ENCODE results near the gene MYO7A.

The MYO7A gene

DNA sequence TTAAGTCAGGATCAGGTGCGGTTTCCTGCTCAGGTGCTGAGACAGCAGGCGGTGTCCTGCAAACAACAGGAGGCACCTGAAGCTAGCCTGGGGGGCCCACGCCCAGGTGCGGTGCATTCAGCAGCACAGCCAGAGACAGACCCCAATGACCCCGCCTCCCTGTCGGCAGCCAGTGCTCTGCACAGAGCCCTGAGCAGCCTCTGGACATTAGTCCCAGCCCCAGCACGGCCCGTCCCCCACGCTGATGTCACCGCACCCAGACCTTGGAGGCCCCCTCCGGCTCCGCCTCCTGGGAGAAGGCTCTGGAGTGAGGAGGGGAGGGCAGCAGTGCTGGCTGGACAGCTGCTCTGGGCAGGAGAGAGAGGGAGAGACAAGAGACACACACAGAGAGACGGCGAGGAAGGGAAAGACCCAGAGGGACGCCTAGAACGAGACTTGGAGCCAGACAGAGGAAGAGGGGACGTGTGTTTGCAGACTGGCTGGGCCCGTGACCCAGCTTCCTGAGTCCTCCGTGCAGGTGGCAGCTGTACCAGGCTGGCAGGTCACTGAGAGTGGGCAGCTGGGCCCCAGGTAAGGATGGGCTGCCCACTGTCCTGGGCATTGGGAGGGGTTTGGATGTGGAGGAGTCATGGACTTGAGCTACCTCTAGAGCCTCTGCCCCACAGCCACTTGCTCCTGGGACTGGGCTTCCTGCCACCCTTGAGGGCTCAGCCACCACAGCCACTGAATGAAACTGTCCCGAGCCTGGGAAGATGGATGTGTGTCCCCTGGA is at the start of gene MYO7A:
Gene MYO7A, plus strand, starts transcription at position 327 of the 772 bp plus-strand sequence. CDS start 2,389 bp downstream, outside the sequence.
- no peak for DNase-seq

DNA sequence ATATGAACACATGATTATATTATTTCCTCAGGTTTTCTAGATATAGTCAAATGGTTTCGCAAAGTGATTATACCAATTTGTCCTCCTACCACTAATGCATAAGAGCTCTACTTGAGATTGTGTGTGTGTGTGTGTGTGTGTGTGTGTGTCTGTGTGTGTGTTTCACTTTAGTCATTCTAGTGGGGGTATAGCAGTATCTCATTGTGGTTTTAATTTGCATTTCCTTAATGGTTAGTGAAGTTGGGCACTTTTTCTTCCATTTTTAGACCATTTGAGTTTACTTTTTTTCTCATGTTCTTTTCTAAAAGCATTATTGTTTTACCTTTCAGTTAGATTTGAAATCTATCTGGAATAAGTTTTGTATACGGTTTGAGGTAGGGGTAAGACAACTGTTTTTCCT is 48.4 kb upstream of the MYO7A start:
- no peak for DNase-seq

DNA sequence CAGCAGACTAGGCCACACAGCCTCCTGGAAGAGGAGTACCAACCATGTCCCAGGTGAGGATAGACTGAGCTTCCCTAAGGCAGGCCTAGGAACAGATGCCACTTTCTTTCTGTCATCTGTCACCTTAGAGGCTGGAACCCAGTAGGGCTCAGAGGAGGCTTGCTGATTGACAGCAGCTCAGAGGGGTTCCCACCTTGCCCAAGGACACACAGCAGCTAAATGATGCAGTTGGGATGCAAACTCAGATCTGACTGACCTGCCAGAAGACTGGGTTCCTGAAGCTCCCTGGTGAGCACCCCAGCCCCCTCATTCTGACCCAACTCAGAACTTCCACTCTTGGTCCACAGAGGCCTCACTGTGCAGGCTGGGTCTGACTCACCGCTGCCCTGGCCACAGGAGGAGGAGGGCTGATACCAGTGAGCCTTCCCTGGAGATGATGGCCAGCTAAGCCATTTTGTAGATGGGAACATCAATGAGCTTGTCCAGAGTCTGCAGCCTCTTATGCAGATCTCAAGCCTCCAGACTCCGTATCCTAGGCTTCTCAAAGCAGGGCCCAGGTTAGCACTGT is 47.3 kb upstream of the MYO7A start:
- DNase-seq, result no peak

DNA sequence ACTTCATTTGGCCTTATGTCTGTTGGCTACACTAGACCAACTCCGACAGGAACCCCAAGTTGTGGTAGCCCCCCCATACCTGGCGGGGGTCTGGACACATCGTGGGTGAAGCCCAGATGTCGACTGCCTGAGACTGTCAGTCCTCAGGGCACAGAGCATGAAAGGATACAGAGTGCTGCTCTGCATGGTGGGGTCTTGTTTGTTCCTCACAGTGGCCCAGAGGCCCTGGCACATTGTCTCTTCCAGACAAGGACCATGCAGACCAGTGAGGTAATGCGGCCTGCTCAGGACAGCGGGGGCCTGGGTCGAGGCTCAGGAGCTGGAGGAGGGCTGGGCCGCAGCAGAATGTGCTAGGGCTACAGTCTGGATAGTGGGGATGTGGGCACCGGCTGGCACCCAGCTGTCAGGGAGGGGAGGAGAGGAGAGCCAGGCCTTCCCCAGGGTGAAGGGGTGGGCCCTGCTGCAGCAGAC is 46.6 kb upstream of the MYO7A start:
- no peak for DNase-seq

DNA sequence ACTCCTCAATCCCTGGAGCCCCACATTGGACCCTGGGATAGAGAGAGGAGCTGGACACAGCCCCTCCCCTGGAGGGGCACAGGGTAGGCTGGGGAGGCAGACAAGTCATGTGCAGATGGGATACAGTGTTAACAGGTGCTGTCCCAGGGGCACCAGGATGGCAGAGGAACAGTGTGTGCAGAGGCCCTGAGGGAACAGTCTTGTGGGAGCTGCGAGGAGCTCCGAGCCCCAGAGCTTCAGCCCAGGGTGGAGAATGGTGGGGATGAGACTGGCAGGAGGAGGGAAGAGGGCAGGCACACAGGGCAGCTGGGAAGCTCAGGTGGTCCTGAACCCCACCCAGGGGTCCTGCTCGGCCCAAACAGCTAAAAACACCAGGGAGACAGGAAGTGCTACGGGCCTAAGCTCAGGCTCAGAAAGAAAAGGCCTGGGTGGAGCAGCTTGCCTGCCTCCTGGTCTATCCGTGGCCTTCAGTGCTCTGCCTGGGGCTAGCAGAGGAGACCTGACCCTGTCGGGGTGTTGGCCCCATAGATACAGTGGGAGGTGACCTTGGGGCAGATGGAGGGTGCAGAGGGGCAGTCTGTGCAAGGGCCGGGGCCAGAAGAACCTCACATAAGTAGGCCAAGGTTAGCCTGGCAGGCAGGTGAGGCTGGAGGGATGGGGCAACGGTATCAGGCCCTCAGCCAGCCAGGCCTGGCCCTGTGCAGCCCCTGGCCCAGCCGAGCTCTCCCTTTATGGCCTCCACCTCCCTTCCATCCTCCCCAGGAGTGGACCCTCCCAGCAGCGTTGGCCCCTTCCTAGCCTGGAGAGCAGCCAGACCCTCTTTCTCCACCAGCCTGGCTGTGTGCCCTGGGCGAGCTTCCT is 45.8 kb upstream of the MYO7A start:
- DNase-seq, result no peak

DNA sequence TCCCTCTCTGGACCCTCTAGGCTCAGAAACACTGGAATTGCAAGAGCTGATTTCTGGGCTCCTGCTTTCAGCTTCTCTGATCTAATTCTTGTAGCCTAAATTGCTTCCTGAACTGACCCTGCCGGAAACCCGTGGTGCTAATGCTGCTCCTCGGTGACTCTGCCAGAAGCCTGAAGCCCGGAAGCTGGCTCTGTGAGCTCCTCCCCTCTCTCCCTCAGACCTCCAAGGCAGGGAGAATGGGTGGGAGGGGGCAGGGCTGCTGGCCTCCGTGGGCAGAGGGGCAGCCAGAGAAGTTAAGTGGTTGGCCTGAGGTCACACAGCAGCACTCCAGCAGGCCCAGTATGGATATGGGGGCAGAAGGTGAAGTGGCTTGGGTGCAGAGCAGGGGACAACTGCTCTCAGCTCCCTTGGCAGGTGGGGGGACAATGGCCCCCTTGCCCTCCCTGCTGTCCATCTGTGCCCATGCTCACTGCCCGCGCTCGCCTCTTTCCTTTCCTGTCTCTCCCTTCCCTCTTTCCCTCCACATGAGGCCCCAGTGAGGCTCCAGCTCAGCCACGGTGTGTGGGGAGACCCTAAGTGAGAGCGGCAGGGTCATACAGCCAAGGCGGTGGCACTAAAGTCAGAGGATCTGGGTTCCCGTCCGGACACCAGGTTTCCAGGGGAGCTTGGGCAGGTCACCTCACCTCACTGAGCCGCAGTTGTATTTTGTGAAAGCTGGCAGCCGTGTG is 45.0 kb upstream of the MYO7A start:
- peak; percentile 49 for DNase-seq

DNA sequence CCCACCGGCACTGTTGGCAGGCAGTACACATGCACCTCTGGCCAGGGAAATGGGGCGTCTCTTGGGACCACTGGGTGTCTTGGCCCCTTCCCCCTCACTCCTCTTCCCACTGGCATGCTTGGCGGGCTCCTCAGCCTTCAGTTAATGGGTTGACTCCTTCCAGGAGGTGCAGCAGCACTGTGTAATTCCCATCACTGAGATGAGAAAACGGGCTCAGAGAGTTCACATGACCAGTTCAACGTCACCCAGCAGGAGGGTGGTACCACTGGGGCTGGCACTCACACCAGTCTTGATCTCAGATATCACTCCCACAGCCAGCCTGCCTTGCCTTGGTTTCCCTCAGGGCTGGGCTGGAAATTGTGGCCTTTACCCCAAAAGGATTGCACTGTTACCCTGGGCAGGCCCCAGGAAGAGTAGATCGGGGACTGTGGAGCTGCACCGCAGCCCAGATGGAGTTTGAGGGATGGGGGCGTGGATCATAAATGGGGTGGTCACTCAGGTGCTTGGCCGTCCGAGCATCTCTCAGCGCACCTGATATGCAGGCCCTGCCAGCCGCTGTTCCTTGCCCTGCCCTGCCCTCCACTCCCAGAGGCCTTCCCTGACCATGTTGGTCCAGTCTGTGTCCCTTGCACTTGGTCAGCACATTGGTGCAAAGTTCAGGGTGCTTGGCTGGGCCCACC is 44.3 kb upstream of the MYO7A start:
- no peak for DNase-seq

DNA sequence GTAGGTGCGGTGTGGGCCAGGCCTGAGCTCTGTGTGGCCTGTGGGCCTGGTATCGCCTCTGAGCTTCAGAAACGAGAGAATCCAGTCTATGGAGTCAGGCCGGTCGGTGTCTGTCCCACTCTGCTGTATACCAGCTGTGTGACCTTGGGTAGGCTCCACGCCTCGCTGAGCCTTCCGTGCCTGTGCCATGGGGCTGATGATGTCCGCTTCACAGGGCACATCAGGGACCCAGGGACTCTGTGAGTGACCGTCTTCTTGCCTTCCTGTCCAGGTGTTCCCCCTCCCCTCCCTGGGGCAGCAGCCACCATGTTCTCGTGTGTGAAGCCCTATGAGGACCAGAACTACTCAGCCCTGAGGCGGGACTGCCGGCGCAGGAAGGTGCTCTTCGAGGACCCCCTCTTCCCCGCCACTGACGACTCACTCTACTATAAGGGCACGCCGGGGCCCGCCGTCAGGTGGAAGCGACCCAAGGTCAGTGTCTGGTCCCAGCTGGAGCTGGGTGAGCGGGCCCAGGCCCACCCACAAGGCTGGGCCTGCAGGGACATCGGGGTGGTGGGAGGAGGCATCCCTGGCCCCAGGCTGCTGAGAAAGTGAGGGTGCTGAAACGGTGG is 43.4 kb upstream of the MYO7A start:
- DNase-seq, result no peak

DNA sequence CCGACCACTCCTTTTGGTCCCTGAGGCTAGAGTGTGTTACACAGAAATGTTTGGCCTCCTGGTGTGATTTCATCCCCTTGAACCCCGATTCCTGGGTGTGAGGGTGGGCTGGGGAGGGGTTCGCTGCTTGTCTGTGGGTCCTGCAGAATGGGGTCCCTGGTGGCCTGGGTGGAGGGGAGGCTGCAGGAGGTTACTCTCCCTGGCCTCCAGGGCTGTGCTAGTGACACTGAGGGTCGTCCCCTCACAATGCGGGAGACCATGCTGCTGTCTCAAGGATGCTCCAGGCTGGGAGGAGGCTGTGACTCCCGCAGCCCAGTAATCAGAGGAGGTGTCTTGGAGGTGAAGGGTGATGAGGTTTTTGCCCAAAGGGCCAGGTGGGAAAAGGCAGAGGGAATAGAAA is 42.4 kb upstream of the MYO7A start:
- no peak for DNase-seq

DNA sequence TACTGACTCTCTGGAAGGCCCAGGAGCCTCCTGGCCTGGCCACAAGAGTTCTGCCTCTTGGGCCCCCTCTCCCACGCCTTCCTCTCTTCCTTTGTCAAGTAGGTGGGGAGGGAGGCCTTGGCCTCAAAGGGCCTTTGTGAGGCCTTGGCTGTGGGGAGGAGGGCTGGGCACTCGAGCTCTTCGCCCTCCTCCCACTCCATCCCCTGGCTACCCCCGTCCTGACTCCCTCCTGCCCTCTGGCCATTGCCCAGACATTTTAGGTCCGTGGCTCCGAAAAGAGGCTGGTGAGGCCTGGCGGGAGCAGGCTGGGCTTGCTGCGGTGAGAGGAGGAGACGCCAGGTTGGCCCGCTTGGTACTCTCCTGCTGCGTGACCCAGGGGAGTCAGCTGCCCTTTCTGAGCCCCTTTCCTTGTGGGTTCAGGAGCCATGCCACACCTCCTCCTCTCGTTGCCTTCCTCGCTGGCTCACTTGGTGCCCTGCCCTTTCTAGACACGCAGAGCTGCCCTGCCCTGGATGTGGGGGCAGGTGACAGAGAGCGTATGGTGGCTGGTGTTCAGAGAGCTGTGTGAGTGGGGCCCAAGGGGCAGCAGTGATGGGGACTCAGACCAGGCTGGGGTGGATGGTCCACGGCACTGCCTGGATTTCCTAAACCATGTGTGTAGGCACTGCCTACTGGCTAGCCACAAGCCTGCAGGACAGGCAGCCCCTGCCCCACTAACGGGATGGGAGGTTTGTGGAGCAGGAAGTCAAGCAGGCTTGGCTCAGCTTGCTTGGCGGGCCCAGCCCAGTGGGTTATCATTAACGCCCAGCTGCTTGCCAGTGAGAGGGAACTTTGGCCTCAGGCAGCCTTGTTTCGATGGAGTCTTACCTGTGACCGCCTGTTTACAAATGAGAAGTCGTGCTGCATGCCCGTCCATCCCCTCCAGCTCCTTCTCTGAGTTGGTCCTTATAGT is 41.2 kb upstream of the MYO7A start:
- no peak for DNase-seq

DNA sequence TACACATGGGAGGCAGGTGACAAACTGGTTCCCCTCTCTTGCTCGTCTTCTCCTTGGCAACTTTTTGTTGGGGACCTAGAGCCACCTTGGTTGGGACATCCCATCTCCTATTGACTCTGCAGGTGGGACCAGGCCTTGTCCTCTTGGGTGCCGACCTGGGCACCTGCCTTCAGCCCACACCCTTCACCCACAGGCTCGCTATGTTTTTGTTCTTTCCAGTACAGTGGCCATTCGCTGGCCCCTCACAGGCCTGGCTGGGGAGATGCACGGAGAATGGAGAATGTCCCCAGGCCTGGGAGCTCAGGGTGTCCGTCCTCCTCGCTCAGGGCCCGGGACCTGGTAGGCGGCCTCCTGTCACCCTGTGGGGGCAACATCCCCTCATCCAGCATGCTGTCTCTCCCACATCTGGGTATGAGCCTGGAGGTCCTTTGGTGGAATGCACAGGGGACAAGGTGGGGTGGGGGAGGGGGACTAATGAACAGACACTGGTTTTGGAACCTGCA is 40.3 kb upstream of the MYO7A start:
- DNase-seq, result no peak

DNA sequence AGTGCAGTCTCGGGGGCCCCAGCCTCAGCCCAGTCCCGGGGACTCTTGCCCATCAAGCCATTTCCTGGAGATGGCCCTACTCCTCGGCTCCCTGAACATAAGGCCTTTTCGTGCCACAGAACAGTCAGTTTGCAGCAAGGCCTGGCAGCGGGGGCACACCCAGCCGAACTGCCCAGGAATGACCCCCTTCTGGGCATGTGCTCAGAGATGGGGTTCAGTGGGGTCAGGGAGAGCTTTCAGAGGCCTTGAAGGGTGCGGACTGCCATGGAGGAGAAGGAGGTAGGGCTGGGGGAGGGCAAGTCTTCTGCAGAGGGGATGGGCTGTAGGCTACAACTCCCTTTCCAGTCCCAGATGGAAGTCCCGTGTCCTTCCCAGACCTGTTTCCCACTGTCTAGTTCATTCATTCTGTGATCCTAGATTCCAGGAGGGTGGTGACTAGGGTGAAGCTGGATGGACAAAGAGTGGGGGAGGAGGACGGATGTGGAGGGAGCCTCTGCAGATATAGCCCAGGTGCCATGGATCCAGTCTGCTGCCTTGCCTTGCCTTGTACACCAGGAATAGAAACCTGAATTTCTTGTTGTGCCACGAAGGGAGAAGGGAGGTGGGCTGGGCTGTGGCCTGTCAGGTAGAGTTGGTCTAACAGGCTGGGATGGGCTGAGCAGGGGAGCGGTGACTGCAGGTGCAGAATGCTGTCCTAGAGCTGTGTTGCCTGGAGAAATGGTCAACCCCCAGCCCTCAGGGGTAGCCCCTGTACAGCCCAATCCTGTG is 39.6 kb upstream of the MYO7A start:
- DNase-seq, result no peak

DNA sequence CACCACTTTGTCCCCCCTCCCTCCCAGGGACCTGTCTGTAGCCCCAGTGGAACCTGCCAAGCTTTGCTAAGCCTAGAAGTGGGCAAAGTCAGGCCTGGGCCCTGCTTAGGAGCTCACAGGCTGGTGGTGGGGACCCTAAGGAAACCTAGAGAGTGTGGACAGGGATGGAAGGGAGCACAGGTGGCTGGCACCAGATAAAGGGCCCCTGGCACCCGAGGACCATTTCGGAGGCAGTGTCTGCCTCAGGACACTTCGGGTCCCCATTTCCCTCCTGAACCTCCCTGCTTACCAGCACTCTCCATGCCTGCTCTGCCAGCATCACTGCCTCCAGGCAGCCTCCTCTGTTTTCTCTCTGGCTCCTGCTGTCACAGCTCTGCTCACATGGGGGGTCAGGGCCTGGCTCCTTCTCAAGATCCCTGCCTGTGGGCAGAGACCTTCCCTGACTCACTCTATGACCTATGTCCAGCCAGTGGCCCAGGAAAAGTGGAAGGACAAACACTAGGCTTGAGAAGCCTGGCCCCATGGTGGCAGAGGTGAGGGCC is 39.0 kb upstream of the MYO7A start:
- DNase-seq, result no peak

DNA sequence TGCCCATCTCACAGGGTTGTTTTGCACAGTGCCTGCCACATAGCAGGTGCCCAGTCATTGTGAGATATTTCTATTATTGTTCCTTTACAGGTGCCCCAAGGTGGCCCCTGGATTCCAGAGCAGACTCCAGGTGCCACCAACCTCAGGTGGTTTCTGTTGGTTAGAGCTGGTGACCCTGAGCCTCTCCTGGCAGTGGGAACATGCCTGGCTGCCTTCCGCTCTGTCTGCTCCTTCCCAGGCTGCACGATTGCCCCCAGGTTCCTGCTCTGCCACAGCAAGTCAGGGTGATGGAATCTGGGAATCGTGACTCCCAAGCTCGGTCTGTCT is 38.0 kb upstream of the MYO7A start:
- DNase-seq, result no peak

DNA sequence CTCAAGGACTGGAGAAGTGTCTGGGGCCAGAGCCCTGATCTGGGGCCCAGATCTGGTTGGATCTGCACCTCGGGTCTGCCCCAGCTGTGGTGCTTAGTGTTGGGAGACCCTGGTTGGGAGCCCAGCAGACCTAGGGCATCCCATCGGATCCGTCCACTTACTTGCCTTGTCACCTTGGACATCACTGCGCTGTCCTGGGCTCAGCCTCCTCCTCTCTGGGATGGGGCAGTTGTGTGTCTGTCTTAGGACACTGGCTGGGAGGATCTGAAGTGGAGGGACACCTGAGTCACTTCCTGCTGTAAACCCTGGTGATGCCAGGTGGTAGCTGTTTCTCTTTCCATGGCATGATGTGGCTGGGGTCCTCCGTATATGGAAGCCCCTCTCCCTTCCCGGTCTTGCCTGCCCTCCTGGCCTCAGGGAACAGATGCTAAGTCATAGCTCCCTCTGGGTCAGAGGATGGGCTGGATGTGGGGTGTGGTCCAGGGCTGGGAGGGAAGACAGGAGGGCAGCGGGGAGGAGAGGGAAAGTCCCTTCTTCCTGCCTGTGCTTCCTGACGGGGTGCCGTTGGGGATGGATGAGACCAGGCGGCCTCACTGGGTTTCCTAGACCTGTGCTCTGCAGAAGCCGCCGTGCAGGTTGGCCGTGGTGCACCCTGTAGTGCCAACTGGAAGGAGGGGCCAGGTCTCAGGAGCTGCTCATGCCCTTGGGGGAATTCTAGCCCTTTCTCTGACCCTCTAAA is 37.5 kb upstream of the MYO7A start:
- DNase-seq, result no peak

DNA sequence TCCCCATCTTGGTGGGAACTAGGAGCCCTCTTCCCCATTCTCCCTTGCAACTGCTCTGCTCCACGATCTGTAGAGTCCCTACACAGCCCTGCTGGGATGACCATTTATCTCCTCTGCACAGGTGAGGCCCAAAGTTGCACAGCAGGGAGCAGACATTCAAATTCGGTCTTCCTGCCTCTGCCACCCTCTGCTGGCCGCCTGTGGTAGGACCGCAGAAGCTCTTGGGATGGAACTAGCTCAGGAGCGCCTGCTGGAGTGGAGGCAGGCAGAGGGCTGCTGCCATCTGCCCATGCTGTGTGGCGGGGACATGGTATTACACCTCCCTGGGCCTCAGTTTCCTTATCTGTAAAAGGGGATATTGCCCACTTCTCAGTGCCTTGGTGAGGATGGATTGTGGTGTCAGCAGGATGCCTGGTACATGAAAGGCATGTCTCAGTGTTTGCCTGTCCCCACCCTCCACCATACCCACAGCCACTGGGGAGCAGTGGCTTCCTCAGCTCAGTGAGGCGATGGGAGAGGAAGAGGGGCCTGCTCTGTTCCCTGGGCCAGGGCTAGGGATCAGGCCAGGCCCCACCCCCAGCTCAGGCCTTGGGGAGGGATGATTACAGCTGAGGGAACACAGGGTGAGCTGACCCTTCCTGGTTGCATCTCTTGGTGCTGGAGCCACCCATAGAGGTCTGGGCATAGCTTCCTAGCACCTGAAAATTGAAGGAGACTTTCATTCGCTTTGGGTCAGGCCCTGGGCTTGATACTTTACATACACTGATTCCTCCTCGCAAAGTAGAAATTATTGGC is 36.7 kb upstream of the MYO7A start:
- peak; percentile 79 for DNase-seq

DNA sequence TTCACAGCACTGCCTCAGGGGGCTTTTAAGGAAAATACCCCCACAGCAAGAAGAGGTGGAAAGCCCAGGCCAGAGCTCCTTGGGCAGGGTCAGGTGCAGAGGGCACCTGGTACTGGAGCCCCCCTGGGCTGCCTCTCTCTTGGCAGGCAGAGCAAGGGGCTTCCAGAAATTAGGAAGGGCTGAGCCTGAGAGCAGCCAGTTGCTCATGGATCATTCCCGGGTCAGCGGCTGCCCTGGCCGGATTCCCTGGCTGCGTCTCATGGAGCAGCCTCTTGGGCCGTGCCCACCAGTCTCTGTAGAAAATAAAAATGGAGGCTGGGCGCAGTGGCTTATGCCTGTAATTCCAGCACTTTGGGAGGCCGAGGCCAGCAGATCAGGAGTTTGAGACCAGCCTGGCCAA is 35.7 kb upstream of the MYO7A start:
- no peak for DNase-seq
